H1 (cell line): Measurements from ENCODE around the gene ADAMTS3.

Experiments used
- ASH2L ChIP-seq: fragments of 200-600, 300-600 bp; sonication (generic); IDR thresholded peaks from one replicate; pipeline ENCODE4 v1.7.1; 2017; ENCODE audit warnings: low read length
- ATF2 ChIP-seq: IDR thresholded peaks from 2 replicates; pipeline ENCODE4 v1.6.1; 2012; ENCODE audit warnings: low read length, inconsistent platforms
- BACH1 ChIP-seq: IDR thresholded peaks from 2 replicates; pipeline ENCODE4 v1.6.1; 2012; ENCODE audit warnings: low read length, improper control_type of control experiment
- CTCF ChIP-seq, 3 experiments: IDR thresholded peaks; 1 replicate in 2 of 3; 2 replicates in 1 of 3; pipeline versions ENCODE4 v1.5.1 to v1.6.1; 2011; ENCODE audit warnings: low read length in 3 of 3, mild to moderate bottlenecking in 3 of 3, inconsistent platforms in 2 of 3, low read depth in 1 of 3, moderate library complexity in 1 of 3; ENCODE audit not compliant: insufficient read depth in 1 of 3; ENCODE audit errors: control extremely low read depth in 1 of 3
- EP300 ChIP-seq, 2 experiments: IDR thresholded peaks; 1 replicate in 1 of 2; 2 replicates in 1 of 2; pipeline ENCODE4 v1.6.1; 2011 to 2012; ENCODE audit warnings: low read depth in 2 of 2, low read length in 2 of 2, mild to moderate bottlenecking in 2 of 2, borderline replicate concordance in 1 of 2, inconsistent platforms in 1 of 2, moderate library complexity in 1 of 2
- EZH2 ChIP-seq: fragments of 200-600 bp; sonication (generic); IDR thresholded peaks from 2 replicates; pipeline ENCODE4 v1.7.1; 2012; ENCODE audit warnings: low read depth, mild to moderate bottlenecking, moderate library complexity, low read length, inconsistent platforms; ENCODE audit not compliant: severe bottlenecking
- FOSL1 ChIP-seq: IDR thresholded peaks from 2 replicates; pipeline ENCODE4 v1.6.1; 2011; ENCODE audit warnings: mild to moderate bottlenecking, low read depth, low read length, moderate library complexity; ENCODE audit not compliant: insufficient read depth
- HDAC2 ChIP-seq, 2 experiments: fragments of 300-600 bp in 1 of 2; sonication (generic) in 1 of 2; IDR thresholded peaks; 2 replicates each; pipeline ENCODE4 v1.6.1; 2011 to 2012; ENCODE audit warnings: low read depth in 2 of 2, low read length in 2 of 2, mild to moderate bottlenecking in 2 of 2, moderate library complexity in 2 of 2, borderline replicate concordance in 1 of 2, inconsistent platforms in 1 of 2
- KDM4A ChIP-seq: IDR thresholded peaks from one replicate; pipeline ENCODE4 v1.7.1; 2012; ENCODE audit warnings: low read depth, mild to moderate bottlenecking, moderate library complexity, low read length, inconsistent platforms; ENCODE audit not compliant: severe bottlenecking
- MAX ChIP-seq: IDR thresholded peaks from 2 replicates; pipeline ENCODE4 v1.6.1; 2012; ENCODE audit warnings: inconsistent platforms
- PHF8 ChIP-seq: fragments of 200-600 bp; sonication (generic); conservative IDR thresholded peaks from 2 replicates; pipeline ENCODE4 v1.7.1; 2012; ENCODE audit warnings: low read depth, mild to moderate bottlenecking, inconsistent platforms, low read length, moderate library complexity
- POLR2AphosphoS5 ChIP-seq: IDR thresholded peaks from 2 replicates; pipeline ENCODE4 v1.6.1; 2011; ENCODE audit warnings: low read depth, low read length
- SP2 ChIP-seq: IDR thresholded peaks from 2 replicates; pipeline ENCODE4 v1.6.1; 2012; ENCODE audit warnings: mild to moderate bottlenecking, low read length, inconsistent platforms
- SP4 ChIP-seq: IDR thresholded peaks from 2 replicates; pipeline ENCODE4 v1.6.1; 2012; ENCODE audit warnings: low read length, inconsistent platforms

GRCh38 chr4:72300126-72300525 is 268.9 kb downstream of the ADAMTS3 start:
- no peak for TF ChIP-seq BACH1
- TF ChIP-seq EZH2, result no peak
- no peak for TF ChIP-seq SP4
- TF ChIP-seq FOSL1, result no peak
- no peak for TF ChIP-seq MAX
- TF ChIP-seq CTCF (IDR thresholded peaks at IDR 0.05; ENCODE audit: control extremely low read depth in 1 of 3, insufficient read depth in 1 of 3, low read depth in 1 of 3, low read length in 3 of 3), result no peak
- TF ChIP-seq EP300 (IDR thresholded peaks at IDR 0.05; ENCODE audit: borderline replicate concordance in 1 of 2, low read depth in 2 of 2, low read length in 2 of 2), result no peak
- no peak for TF ChIP-seq PHF8
- no peak for TF ChIP-seq KDM4A
- TF ChIP-seq HDAC2 (IDR thresholded peaks at IDR 0.05; ENCODE audit: borderline replicate concordance in 1 of 2, low read depth in 2 of 2, low read length in 2 of 2), result no peak
- TF ChIP-seq ATF2, result no peak
- TF ChIP-seq SP2, result no peak
- TF ChIP-seq ASH2L, result no peak
- no peak for TF ChIP-seq POLR2AphosphoS5
